GM23338 (cell line): Measurements from ENCODE around the gene BROX. TPM values are rescaled to one million over a fixed set of nuclear protein-coding genes. Genes with fewer than 3 reads are reported as not detected.

ENCODE experiments used
- ATAC-seq: fragments of 200-7000 bp; cut with Tn5 transposase; 3 replicates; pipeline ENCODE4 v1.9.1; 2020
- DNase-seq: peaks from one replicate; pipeline ENCODE4 v3.0.0-alpha.2; 2015; ENCODE audit warnings: low spot score
- H2AFZ ChIP-seq: fragments of 200-600 bp; sonication (generic); 2 replicates; pipeline ENCODE4 v1.8.0; 2016; ENCODE audit warnings: antibody characterized with exemption, mild to moderate bottlenecking, moderate library complexity
- H3F3A ChIP-seq: fragments of 200-600 bp; sonication (generic); replicated peaks from 2 replicates; pipeline ENCODE4 v1.8.0; 2017; ENCODE audit warnings: antibody characterized with exemption, mixed run types, low read depth
- H3K27ac ChIP-seq: fragments of 200-600 bp; sonication (generic); 2 replicates; pipeline ENCODE4 v1.6.1; 2016; ENCODE audit warnings: low read depth
- H3K27me3 ChIP-seq: fragments of 200-600 bp; sonication (generic); 2 replicates; pipeline ENCODE4 v1.8.0; 2016; ENCODE audit warnings: mild to moderate bottlenecking, mixed run types, moderate library complexity; ENCODE audit not compliant: insufficient read depth
- H3K36me3 ChIP-seq: fragments of 200-600 bp; sonication (generic); 2 replicates; pipeline ENCODE4 v1.8.0; 2016; ENCODE audit warnings: mild to moderate bottlenecking; ENCODE audit not compliant: insufficient read depth
- H3K4me1 ChIP-seq: fragments of 200-600 bp; sonication (generic); 2 replicates; pipeline ENCODE4 v1.8.0; 2016; ENCODE audit warnings: mild to moderate bottlenecking, moderate library complexity; ENCODE audit not compliant: insufficient read depth
- H3K4me2 ChIP-seq: fragments of 200-600 bp; sonication (generic); 2 replicates; pipeline ENCODE4 v1.7.1; 2017; ENCODE audit warnings: mixed run types
- H3K4me3 ChIP-seq: fragments of 200-600 bp; sonication (generic); 2 replicates; pipeline ENCODE4 v1.6.1; 2016; ENCODE audit warnings: mixed run types
- H3K79me2 ChIP-seq: fragments of 200-600 bp; sonication (generic); replicated peaks from 2 replicates; pipeline ENCODE4 v1.8.0; 2017; ENCODE audit warnings: mild to moderate bottlenecking; ENCODE audit not compliant: insufficient read depth
- H3K9me2 ChIP-seq: fragments of 200-600 bp; sonication (generic); 2 replicates; pipeline ENCODE4 v1.8.0; 2017; ENCODE audit not compliant: insufficient read depth
- H4K20me1 ChIP-seq: fragments of 200-600 bp; sonication (generic); replicated peaks from 2 replicates; pipeline ENCODE4 v1.8.0; 2017; ENCODE audit warnings: mild to moderate bottlenecking; ENCODE audit not compliant: insufficient read depth
- H3K27ac Mint-ChIP-seq: 2 replicates; pipeline ENCODE4 v1.8.0; 2020; ENCODE audit warnings: inconsistent platforms, mild to moderate bottlenecking, moderate library complexity, mixed read lengths
- H3K27me3 Mint-ChIP-seq: 3 replicates; pipeline ENCODE4 v1.8.0; 2022; ENCODE audit warnings: low read depth, mild to moderate bottlenecking, moderate library complexity, mixed read lengths, inconsistent platforms; ENCODE audit not compliant: insufficient read depth, poor library complexity
- H3K36me3 Mint-ChIP-seq: 3 replicates; pipeline ENCODE4 v1.8.0; 2021; ENCODE audit warnings: low read depth, mild to moderate bottlenecking, inconsistent platforms, moderate library complexity, mixed read lengths
- H3K4me1 Mint-ChIP-seq: 3 replicates; pipeline ENCODE4 v1.8.0; 2020; ENCODE audit warnings: mild to moderate bottlenecking, inconsistent platforms, mixed read lengths
- H3K4me3 Mint-ChIP-seq: 3 replicates; pipeline ENCODE4 v1.8.0; 2021; ENCODE audit warnings: moderate library complexity, mild to moderate bottlenecking, inconsistent platforms, mixed read lengths
- H3K9me3 Mint-ChIP-seq: 3 replicates; pipeline ENCODE4 v1.8.0; 2020; ENCODE audit warnings: moderate library complexity, mild to moderate bottlenecking, inconsistent platforms, mixed read lengths
- CREB1 ChIP-seq: fragments of 250-450 bp; sonication (Bioruptor Pico); IDR thresholded peaks from 2 replicates; pipeline ENCODE4 v1.5.0; 2020; ENCODE audit warnings: low read depth, mild to moderate bottlenecking, moderate library complexity
- CTCF ChIP-seq, 2 experiments: fragments of 200-600 bp in 1 of 2; sonication (generic) in 1 of 2; conservative IDR thresholded peaks; 2 replicates each; pipeline versions ENCODE4 v1.5.1 to v1.6.1; 2016 to 2017; ENCODE audit warnings: antibody characterized with exemption in 2 of 2, low read depth in 2 of 2, mild to moderate bottlenecking in 2 of 2, moderate library complexity in 1 of 2
- EZH2 ChIP-seq: fragments of 200-600 bp; sonication (generic); IDR thresholded peaks from one replicate; pipeline ENCODE4 v1.8.0; 2017; ENCODE audit warnings: antibody characterized with exemption, mild to moderate bottlenecking, low read depth; ENCODE audit not compliant: unreplicated experiment
- EZH2phosphoT487 ChIP-seq: fragments of 200-600 bp; sonication (generic); IDR thresholded peaks from one replicate; pipeline ENCODE4 v1.8.1; 2018; ENCODE audit warnings: antibody characterized with exemption; ENCODE audit not compliant: unreplicated experiment
- JUNB ChIP-seq: IDR thresholded peaks from one replicate; pipeline ENCODE4 v1.6.1; 2016; ENCODE audit warnings: antibody characterized with exemption; ENCODE audit not compliant: unreplicated experiment
- NANOG ChIP-seq: IDR thresholded peaks from 2 replicates; pipeline ENCODE4 v1.6.1; 2016; ENCODE audit warnings: antibody characterized with exemption, borderline replicate concordance
- POLR2AphosphoS5 ChIP-seq: IDR thresholded peaks from 2 replicates; pipeline ENCODE4 v1.6.1; 2016; ENCODE audit warnings: antibody characterized with exemption, low read depth
- REST ChIP-seq: IDR thresholded peaks from one replicate; pipeline ENCODE4 v1.6.1; 2018; ENCODE audit warnings: antibody characterized with exemption; ENCODE audit not compliant: unreplicated experiment
- STAT1 ChIP-seq: IDR thresholded peaks from one replicate; pipeline ENCODE4 v1.6.1; 2016; ENCODE audit warnings: antibody characterized with exemption; ENCODE audit not compliant: unreplicated experiment
- ZNF114 ChIP-seq: fragments of 250-450 bp; sonication (Bioruptor Pico); IDR thresholded peaks from 2 replicates; pipeline ENCODE4 v1.5.0; 2020; ENCODE audit warnings: mild to moderate bottlenecking, moderate library complexity
- ZNF331 ChIP-seq: fragments of 250-450 bp; sonication (Bioruptor Pico); IDR thresholded peaks from 2 replicates; pipeline ENCODE4 v1.5.0; 2020; ENCODE audit warnings: low read depth, mild to moderate bottlenecking, moderate library complexity
- polyA plus RNA-seq: library from polyadenylated mRNA; unstranded; fragments of >200 nt; fragmentation: Nextera tagmentation; extraction: Ambion mirVana; gene quantifications from 2 replicates; pipeline ENCODE4 v1.2.1, GENCODE V29; 2016
- total RNA-seq: library from RNA; depleted of rRNA; stranded (reverse); fragments of >200 nt; shearing (Covaris generic); gene quantifications from 2 replicates; pipeline ENCODE4 v1.2.3, GENCODE V29; 2014
- TF ChIP-seq, protein P1 (sequence below): fragments of 250-450 bp; sonication (Bioruptor Pico); IDR thresholded peaks from 2 replicates; pipeline ENCODE4 v1.5.0; 2020; ENCODE audit warnings: mild to moderate bottlenecking, moderate library complexity
- TF ChIP-seq, protein P2 (sequence below): IDR thresholded peaks from 2 replicates; pipeline ENCODE4 v1.6.1; 2016; ENCODE audit warnings: antibody characterized with exemption

Gene BROX
- total and polyA plus RNA-seq, 2 experiments from 2014 or later, result 26.5 to 32.3 TPM

- H3K27ac Mint-ChIP-seq, result no peak overlapping the region
- Histone ChIP-seq H3K36me3 (no peaks in the 10 kb centered on the region), H4K20me1 (no peaks in the 10 kb centered on the region), H3K79me2 (no peaks in the 10 kb centered on the region), H3K4me3 (no peak overlapping the region), H2AFZ (no peak overlapping the region), H3K27ac (no peak overlapping the region), H3K9me2 (no peaks in the 10 kb centered on the region; the same call in 1 of the 2 replicates), H3K4me2 (no peak overlapping the region), H3F3A (no peaks in the 10 kb centered on the region), H3K27me3 (no peaks in the 10 kb centered on the region; the same call in 1 of the 2 replicates), H3K4me1 (no peaks in the 10 kb centered on the region)
- H3K9me3 Mint-ChIP-seq, result no peaks in the 10 kb centered on the region
- TF ChIP-seq EZH2phosphoT487 (no peak), STAT1 (no peak), ZNF331 (CRISPR knock-in tag) (no peak), CREB1 (no peak), JUNB (no peak), CTCF (conservative IDR thresholded peaks at IDR 0.05; ENCODE audit: low read depth in 2 of 2) (no peak), POLR2AphosphoS5 (no peak), REST (no peak), NANOG (no peak), EZH2 (no peak), ZNF114 (CRISPR knock-in tag) (no peak)
- TF ChIP-seq, protein P1, sequence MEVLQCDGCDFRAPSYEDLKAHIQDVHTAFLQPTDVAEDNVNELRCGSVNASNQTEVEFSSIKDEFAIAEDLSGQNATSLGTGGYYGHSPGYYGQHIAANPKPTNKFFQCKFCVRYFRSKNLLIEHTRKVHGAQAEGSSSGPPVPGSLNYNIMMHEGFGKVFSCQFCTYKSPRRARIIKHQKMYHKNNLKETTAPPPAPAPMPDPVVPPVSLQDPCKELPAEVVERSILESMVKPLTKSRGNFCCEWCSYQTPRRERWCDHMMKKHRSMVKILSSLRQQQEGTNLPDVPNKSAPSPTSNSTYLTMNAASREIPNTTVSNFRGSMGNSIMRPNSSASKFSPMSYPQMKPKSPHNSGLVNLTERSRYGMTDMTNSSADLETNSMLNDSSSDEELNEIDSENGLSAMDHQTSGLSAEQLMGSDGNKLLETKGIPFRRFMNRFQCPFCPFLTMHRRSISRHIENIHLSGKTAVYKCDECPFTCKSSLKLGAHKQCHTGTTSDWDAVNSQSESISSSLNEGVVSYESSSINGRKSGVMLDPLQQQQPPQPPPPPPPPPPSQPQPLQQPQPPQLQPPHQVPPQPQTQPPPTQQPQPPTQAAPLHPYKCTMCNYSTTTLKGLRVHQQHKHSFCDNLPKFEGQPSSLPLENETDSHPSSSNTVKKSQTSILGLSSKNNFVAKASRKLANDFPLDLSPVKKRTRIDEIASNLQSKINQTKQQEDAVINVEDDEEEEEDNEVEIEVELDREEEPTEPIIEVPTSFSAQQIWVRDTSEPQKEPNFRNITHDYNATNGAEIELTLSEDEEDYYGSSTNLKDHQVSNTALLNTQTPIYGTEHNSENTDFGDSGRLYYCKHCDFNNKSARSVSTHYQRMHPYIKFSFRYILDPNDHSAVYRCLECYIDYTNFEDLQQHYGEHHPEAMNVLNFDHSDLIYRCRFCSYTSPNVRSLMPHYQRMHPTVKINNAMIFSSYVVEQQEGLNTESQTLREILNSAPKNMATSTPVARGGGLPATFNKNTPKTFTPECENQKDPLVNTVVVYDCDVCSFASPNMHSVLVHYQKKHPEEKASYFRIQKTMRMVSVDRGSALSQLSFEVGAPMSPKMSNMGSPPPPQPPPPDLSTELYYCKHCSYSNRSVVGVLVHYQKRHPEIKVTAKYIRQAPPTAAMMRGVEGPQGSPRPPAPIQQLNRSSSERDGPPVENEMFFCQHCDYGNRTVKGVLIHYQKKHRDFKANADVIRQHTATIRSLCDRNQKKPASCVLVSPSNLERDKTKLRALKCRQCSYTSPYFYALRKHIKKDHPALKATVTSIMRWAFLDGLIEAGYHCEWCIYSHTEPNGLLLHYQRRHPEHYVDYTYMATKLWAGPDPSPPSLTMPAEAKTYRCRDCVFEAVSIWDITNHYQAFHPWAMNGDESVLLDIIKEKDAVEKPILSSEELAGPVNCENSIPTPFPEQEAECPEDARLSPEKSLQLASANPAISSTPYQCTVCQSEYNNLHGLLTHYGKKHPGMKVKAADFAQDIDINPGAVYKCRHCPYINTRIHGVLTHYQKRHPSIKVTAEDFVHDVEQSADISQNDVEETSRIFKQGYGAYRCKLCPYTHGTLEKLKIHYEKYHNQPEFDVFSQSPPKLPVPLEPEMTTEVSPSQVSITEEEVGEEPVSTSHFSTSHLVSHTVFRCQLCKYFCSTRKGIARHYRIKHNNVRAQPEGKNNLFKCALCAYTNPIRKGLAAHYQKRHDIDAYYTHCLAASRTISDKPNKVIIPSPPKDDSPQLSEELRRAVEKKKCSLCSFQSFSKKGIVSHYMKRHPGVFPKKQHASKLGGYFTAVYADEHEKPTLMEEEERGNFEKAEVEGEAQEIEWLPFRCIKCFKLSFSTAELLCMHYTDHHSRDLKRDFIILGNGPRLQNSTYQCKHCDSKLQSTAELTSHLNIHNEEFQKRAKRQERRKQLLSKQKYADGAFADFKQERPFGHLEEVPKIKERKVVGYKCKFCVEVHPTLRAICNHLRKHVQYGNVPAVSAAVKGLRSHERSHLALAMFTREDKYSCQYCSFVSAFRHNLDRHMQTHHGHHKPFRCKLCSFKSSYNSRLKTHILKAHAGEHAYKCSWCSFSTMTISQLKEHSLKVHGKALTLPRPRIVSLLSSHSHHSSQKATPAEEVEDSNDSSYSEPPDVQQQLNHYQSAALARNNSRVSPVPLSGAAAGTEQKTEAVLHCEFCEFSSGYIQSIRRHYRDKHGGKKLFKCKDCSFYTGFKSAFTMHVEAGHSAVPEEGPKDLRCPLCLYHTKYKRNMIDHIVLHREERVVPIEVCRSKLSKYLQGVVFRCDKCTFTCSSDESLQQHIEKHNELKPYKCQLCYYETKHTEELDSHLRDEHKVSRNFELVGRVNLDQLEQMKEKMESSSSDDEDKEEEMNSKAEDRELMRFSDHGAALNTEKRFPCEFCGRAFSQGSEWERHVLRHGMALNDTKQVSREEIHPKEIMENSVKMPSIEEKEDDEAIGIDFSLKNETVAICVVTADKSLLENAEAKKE (CRISPR knock-in tag), result no peak
- TF ChIP-seq, protein P2, sequence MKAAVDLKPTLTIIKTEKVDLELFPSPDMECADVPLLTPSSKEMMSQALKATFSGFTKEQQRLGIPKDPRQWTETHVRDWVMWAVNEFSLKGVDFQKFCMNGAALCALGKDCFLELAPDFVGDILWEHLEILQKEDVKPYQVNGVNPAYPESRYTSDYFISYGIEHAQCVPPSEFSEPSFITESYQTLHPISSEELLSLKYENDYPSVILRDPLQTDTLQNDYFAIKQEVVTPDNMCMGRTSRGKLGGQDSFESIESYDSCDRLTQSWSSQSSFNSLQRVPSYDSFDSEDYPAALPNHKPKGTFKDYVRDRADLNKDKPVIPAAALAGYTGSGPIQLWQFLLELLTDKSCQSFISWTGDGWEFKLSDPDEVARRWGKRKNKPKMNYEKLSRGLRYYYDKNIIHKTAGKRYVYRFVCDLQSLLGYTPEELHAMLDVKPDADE, result no peak
- DNase-seq, result no peak
- no peak for ATAC-seq
- H3K36me3 Mint-ChIP-seq, result no peaks in the 10 kb centered on the region
- no peaks in the 10 kb centered on the region for H3K27me3 Mint-ChIP-seq
- no peaks in the 10 kb centered on the region for H3K4me1 Mint-ChIP-seq
- no peak overlapping the region for H3K4me3 Mint-ChIP-seq
Observed at GRCh38 chr1:222784371-222784770, 72.0 kb downstream of the BROX start.
